NCI-H2196 (cell line): ENCODE measurements around the gene SLC6A2.

Experiments
- DNase-seq: peaks from one replicate; lab custom pipeline; 2025; ENCODE audit not compliant: unreplicated experiment; lab: John Stamatoyannopoulos, UW

SLC6A2 gene

DNA sequence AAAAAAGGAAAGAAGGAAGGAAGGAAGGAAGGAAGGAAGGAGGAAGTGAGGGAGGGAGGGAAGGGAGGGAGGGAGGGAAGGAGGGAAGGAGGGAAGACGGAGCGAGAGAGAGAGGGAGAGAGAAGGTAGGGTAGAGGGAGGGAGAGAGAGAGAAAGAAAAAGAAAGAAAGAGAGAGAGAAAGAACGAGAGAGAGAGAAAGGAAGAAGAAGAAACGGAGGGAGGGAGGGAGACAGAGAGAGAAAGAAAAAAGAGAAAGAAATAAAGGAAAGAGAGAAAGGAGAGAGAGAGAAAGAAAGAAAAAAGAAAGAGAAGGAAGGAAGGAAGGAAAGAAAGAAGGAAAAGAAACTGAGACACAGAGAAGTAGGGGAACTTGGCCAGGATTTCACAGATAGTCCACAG lies 8.4 kb upstream of the SLC6A2 start:
- DNase-seq: no peak

DNA sequence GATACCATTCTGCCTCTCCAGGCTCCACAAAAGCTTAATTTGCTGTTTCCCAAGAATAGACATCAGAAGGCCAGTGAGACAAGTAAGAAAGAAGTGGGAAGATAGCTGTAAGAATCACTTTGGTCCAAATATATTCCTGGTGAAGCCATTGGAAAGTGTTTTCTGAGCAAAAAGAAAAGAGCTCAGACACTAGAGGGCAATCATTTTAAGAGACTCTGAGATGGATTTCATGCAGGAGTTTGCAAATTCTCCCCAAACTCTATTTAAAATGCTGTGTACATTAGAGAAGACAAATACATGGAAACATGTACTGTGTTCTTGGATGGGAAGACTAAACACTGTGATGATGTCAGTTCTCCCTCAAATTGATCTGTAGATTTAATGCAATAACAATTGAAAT lies 8.0 kb upstream of the SLC6A2 start:
- DNase-seq: no peak

DNA sequence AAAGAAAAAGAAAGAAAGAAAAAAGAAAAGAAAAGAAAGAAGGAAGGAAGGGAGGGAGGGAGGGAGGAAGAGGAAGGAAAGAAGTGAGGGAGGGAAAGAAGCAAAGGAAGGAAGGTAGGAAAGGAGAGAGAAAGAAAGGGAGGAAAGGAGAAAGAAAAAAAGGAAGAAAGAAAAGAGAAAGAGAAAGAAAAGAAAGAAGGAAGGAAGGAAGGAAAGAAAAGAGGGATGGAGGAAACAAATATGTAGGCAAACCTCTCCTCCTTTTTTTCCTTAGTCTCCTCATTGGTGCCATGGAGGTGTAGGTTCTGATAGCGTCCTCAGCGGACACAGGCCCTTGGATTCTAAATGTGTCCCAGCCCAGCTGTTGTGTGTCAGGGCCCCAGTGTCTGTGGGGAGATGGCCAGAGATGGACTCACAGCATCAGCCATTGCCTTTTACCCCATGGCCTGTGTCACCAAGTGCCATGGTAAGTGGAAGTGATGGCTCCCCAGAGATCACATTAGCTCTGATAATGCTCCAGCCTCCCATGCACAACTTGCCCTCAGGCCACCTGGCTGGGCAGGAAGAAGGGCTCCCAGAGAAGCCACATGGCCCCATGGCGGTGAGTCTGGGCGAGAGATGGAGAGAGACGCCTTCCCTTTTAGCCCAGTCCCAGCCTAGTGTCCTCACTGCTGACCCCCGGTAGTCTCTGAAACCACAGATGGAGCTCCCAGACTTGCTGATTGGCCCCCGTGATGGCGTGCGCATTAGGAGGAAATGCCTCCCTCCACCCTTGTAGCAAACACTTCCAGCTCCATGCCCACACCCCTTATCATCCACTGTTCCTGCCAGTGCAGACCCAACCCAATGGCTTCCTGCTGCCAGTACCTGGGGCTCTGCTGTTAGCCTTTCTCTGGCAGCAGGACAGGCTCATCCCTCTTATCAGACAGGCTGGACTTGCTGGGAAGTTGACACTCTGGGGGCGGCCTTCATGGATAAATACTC lies 3.7 kb upstream of the SLC6A2 start:
- no peak for DNase-seq

DNA sequence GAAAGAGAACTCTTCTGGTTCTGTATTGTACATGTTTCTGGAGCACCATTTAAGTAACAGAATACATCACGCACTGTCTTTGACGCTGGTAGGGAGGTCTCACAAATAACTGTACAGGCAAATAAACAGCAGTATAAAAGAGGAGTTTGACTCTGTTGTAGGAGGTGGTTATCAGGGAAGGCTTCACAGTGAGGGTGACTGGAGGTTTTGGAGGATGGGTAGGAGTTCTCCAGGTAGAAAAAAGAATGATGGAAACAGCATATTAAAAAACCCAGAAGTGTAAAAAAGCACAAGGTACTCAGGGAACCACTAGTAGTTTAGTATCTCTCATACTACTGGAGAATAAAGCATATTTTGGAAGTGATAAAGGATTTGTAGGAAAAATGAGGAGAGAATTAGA lies 2.7 kb upstream of the SLC6A2 start:
- no peak for DNase-seq

DNA sequence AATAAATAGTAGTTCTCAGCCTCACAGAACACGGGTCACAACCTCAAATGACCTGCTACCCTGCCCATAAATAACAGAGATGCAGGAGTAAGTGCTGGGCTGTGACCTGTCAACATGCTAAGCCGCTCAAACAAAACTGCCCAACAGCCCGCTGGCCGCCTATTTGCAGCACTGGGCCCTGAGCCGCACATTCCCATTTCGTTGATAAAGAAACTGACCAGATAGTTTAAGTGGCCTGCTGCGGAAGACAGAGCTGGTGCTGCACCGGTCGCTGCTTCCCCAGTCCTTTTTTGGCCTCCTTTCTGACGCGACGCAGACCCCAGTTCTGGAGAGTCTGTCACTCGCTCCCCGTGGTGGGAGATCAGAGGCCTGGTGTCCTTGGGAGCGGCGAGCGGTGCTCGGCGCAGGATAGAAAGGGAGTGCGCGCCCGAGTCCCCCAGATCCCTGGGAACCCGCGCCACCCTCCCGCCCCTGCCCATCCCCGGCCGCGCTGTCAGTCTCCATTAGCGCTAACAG lies 349 bp upstream of the SLC6A2 start:
- no peak for DNase-seq

DNA sequence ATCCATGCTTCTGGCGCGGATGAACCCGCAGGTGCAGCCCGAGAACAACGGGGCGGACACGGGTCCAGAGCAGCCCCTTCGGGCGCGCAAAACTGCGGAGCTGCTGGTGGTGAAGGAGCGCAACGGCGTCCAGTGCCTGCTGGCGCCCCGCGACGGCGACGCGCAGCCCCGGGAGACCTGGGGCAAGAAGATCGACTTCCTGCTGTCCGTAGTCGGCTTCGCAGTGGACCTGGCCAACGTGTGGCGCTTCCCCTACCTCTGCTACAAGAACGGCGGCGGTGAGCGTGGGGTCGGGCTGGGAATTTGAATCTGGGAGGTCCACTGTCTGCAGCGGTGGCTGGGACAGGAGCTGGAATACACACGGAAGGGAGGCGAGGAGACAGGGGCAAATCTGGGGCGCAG lies 904 bp downstream of the SLC6A2 start:
- no peak for DNase-seq

DNA sequence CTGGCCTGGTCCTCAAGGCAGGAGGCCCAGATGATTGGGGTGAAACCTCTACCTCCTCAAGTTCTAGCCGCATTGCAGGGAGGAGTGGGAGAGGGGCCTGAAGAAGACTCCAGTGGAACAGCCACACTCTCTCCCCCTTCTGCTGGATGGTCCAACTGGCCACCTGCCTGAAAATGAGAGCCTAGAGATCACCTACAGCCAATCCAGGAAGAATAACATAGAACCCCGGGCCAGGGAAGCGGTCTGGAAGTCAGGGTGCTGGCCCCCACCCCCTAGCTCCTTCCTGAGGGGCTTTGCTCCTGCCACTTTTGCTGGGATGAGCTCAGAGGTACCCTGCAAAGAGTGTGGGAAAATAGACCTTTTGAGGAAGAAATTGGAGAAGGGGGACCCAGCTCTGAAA lies 1.8 kb downstream of the SLC6A2 start:
- DNase-seq: no peak

DNA sequence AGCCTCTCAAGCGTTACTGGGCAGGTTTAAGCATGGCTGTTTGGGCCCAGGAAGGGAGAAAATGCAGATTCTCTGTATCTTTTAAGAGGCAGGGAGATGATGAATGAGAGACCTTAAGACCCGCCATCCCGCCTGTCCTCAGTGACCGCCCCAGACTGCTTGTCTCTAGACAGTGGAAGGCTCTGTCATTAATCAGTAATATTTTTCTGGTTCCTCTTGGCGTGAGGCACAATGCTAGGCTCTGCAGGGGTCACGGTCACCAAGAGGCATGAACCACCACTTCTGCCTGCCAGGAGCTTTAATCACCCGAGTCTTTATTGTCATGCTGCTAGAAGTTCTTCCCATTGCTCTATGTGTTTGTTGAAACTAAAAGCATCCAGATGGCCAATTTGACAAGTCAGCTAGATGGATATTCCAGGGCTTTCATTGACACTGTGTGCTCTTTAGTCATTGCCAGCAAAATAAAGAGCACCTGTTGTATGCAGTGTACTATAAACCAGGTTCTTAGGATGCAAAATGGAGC lies 3.2 kb downstream of the SLC6A2 start:
- no peak for DNase-seq

DNA sequence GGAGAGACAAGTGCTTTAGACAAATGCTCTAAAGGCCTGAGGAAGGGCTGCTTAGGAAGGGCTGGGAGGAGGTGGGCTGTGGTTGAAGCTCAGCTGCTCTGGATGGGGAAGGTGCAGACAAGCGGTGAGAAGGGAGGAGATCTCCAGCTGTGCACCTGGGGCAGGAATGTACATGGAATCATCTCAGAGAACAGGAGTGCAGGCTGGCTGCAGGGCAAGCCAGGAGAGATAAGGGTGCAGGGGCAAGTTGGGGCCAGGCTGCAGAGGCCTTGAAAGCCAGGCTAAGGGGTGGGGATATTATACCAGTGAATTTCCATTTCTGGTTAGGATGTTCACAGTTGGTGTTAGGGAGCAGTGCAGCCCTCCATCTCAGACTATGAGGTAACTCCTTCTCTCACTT lies 4.2 kb downstream of the SLC6A2 start:
- DNase-seq: no peak

DNA sequence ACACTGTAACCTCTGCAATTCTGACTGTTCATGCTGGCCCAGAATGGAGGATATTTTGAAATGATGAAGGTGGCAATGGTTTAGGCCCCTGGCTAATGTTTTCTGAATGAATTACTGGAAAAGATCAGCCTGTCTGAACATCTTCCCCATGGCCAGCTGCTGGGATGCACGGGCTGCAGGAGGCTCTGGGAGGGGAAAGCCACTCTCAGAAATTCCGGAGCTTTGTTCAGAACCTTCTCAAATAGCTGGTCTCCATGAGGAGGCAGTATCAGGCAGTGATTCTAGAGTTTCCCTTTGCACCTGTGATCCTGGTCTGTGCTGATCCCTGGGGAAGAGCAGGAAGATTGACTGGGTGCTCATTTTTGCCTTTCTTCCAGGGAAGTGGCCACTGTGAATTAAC lies 5.0 kb downstream of the SLC6A2 start:
- no peak for DNase-seq

DNA sequence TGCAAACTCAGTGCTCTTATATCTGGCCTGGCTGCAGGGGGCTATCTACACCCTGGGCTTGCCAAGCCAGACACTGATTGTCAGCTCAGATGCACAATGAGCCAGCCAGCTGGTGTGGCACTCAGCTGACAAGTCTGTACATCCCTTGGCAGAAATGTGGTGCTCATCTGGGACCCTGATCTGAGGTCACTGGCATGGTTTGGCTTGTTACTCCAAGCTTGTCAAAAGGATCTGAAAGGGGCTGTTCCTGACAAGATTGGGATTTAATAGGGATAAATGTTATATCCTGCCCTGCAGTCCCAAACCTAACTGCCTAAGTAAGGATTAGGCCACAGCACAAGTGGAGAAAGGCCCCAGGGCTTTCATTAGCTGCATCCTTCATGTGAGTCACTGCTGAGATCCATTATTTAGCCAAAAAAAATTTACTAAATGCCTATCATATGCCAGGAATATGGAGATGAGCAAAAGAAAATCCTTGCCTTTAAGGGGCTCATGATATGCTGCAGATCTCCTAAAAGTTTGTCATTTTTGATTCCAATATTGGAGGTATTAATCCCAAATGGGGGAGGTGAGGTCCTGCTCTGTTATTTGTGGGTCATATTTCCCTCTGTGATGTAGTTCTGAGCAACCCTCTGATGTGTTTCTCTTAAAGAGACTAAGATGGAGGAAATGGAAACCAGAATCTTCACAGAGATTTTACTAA lies 6.3 kb downstream of the SLC6A2 start:
- DNase-seq: no peak

DNA sequence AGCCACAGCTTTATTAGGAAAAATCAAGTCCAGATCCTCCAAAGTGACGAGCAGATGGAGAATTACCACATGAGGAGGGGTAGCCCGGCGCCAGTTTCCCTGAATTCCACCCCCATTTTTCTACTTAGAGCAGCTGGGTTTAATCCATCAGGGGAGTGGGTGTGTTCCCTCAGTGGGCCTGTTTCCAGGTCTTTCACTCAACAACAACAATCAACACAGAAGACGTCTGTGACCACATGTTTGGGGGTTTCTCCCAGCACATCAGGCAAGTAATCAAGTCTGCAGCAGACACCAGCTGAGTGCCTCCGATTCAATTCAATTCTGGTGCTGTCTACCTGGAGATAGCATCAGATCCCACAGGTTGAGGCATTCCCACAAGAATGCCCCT lies 6.8 kb downstream of the SLC6A2 start:
- DNase-seq: no peak

DNA sequence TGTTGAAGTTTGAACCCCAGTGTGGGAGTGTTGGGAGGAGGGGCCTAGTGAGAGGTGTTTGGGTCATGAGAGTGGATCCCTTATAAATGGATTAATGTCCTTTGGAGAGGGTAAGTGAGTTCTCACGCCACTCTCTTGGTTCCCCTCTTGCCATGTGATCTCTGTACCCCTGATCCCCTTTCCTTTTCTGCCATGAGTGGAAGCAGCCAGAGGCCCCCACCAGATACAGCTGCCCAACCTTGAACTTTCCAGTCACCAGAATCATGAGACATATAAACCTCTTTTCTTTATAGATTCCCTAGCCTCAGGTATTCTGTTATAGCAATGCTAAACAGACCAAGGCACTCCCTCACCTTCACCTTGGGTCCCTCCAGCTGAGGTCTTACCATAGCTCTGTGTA lies 7.4 kb downstream of the SLC6A2 start:
- DNase-seq: no peak

DNA sequence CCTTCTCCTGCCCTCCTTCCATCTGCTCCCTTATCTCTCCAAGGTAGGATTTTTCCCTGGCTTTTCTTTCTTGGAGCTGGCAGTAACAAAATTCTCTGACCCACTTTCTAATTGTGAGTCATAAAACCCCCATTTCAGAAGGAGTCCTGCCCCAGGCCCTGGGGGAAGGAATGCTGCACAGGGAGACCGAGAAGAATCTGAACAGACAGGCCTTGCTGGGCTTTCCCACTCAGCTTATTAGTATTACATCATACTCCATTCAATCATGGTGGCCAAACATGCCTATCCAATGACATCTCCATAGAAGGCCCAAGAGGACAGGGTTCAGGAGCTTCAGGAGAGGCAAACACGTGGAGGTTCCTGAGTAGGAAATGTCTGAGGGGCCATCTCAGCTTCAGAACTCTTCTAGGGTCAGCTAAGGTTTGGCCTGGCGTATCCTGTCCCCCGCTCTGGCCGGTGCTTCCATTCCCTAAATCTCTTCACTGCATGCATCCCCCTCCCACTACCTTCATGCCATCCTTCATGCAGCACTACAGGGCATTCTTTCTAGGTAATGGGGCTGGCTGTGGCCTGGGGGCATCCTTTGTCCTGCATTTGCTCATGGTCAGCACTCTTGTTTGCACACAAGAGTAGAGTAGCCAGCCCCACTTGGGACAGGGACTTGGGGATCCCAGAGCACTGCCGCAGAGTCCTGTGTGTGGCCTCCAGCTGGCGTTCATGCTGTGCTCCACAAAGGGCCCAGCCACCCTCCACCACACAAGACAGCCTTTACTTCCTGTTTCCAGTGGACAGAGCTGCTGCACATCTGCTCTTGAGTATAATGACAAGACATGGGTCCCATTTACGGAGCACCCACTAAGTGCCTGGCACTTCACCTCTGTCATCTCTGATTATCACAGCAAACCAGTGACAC lies 8.2 kb downstream of the SLC6A2 start:
- no peak for DNase-seq

DNA sequence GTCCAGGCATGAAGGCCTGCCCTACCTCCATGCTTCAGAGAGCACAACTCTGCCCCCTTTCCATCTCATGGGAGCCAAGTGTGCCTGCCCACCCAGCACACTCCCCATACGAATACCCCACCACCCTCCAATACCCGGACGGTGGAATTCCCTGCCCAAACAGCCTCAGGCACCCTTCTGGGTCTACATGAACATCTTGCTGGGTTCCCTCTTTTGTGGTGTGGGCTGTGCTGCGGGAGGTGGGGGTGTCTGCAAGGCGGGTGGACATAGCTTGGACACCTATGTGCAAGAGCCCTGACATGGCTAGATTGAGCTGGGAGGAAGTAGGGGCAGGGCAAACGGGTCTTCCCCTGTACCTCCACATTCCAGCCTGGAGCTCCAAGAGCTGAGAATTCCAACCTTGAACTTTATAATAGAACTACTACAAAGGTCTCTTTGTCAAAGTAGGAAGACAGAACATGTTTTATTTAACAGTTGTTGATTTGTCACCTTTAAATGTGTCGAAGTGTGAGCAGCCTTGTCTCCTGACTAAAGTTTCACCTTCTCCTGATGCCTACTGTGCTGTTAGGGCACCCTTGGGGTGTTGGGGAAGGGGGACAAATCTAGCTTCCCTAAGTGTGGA lies 9.1 kb downstream of the SLC6A2 start:
- DNase-seq: no peak

DNA sequence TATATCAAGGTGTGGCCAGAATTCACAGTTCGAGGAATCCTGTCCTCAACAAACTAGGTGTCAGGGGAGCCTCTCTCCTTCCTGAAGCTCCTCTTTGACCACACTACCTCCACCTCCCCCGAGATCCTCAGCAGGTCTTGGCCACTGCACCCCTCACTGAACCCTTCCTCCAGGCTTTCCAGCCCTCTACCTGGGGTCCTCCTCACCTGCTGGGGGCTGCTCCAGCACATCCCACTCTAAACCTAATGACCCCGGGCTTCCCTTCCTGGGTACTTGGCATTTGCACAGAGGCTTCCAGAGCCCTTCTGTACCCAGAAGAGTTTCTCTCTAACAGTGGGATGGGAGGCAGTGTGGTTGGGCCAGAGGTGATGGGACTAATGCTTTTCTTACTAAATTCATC lies 9.7 kb downstream of the SLC6A2 start:
- DNase-seq: no peak

DNA sequence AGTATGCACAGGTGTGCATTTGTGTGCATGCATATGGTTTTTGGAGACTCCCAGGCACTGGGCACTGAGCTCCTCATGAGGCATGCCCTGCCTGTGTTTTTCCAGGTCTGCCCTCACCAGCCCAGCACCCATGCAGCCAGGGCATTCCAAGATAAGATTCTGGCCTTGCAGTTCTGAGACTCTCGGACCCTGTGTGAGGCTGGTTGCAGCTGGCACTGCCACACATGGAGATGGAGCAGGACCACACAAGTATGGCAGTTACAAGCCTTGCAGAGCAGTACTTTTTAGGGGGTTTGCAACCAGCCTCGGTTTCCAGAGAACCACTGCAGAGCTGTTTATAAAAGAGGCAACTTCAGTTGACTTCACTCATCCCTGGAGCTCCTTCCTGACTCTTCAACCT lies 10.2 kb downstream of the SLC6A2 start:
- no peak for DNase-seq

DNA sequence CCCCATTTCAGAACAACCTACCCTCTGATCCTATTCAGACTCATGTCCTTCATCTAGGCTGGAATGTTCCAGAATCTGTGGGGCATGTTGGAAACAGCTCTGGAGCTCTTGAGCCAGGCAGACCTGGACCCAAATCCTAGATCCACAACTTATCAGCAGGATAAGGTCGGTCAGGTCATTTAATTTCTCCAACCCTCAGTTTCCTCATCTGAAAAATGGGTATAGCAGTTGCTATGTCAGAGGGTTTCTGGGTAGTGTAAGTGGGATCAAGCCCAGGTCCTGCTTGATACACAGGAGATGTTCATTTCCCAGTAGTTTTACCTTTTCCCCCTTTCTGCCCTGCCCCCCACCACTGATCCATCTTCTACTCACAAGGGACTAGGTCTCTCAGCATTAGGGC lies 12.0 kb downstream of the SLC6A2 start:
- no peak for DNase-seq

DNA sequence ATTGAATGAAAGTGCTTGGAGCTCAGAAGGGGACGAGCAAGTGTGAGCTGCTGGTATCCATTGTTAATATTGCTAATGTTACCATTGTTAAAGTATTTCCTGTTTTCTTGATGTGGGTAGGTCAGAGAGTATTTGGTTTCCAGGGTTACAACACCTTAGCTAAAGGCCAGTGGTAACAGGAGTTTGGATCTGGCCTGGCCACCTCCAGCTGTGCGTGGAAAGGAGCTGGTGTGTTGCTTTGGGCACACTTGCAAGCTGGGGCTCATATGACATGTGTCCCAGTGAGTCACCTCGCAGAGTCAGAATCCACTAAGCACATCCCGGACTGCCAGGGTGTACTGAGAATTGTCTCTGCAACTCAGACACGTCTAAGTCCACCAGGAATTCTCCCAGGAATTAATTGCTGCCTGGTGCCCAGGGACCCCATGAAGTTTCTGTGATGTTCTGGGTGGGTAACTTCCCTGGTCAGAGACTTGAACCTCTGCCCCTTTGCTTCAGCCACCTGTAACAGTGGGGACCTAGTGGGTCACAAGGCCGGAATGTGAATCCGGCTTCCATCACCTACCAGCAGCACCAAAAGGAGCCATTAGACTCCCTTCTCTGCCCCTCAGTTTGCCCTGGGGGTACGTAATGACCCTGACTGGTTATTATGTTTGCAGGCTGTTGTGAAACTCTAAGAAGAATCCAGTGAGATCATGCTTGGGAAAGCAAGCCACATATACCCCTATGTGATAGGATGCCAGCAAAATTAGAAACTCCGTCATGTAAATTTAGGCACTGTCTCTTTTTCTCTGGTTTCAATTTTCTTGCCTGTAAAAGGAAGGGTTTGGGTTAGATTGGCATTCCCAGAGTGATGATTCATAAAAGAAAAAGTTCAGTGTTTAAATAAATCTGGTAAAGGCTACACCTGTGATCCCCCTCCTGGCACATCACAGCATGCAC lies 12.8 kb downstream of the SLC6A2 start:
- no peak for DNase-seq
